Progenitor cell of endocrine pancreas (in vitro differentiated cells): ENCODE data around the gene MAB21L1. TPM values are rescaled to one million over a fixed set of nuclear protein-coding genes. Genes with fewer than 3 reads are reported as not detected.

ENCODE experiments used
- DNase-seq: peaks from one replicate; pipeline ENCODE4 v3.0.0; 2021; ENCODE audit warnings: low spot score; ENCODE audit not compliant: unreplicated experiment
- H3K27ac Mint-ChIP-seq: 2 replicates; pipeline ENCODE4 v1.8.0; 2021; ENCODE audit warnings: mild to moderate bottlenecking, moderate library complexity, mixed read lengths
- H3K27me3 Mint-ChIP-seq: 2 replicates; pipeline ENCODE4 v1.8.0; 2021; ENCODE audit warnings: mixed read lengths
- H3K36me3 Mint-ChIP-seq: 2 replicates; pipeline ENCODE4 v1.8.0; 2022; ENCODE audit warnings: mixed read lengths; ENCODE audit not compliant: insufficient read depth
- H3K4me1 Mint-ChIP-seq: 2 replicates; pipeline ENCODE4 v1.8.0; 2021; ENCODE audit warnings: low read depth, mixed read lengths
- H3K4me3 Mint-ChIP-seq: 2 replicates; pipeline ENCODE4 v1.8.0; 2021; ENCODE audit warnings: low read depth, mild to moderate bottlenecking, moderate library complexity, mixed read lengths
- H3K9me3 Mint-ChIP-seq: 2 replicates; pipeline ENCODE4 v1.8.0; 2021; ENCODE audit warnings: low read depth, mixed read lengths
- total RNA-seq: library from RNA; stranded (reverse); gene quantifications from 2 replicates; pipeline ENCODE4 v1.2.1, GENCODE V29; 2021
- TF ChIP-seq, protein P1 (sequence below): fragments of 200-600 bp; sonication (generic); IDR thresholded peaks from one replicate; pipeline ENCODE4 v1.5.0; 2021; ENCODE audit warnings: antibody characterized with exemption, mild to moderate bottlenecking; ENCODE audit not compliant: unreplicated experiment

MAB21L1 gene
- total RNA-seq, 1 donor from 2014 or later, result 0.22 TPM

DNA sequence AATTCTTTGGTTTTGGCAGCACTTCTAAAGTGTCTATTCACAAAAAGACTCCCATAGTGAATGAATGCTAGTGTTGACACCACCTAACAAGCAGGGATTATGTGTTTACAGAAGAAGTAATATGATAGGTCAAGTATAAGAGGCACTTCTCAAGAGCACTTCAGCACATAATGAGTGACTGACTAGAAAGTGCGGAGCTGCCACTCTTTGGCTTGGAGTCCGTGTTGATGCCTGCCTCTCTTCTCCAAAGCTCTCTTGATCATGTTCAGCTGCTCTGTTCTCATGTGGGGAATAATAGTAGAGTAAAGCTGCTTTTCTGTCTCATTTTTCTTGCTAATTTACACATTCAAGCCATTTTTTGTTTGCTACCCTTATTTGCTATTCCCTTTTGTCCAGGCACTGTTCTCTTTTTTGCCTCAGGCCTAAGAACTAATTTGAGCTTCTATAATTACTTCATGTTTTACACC is 22.7 kb upstream of the MAB21L1 start:
- no peak overlapping the region for H3K4me3 Mint-ChIP-seq
- no peaks in the 10 kb centered on the region for H3K9me3 Mint-ChIP-seq
- H3K4me1 Mint-ChIP-seq, result peaks cover 13% of the 10 kb centered on the region
- DNase-seq, result no peak
- no peak overlapping the region for H3K27ac Mint-ChIP-seq
- TF ChIP-seq, protein P1, sequence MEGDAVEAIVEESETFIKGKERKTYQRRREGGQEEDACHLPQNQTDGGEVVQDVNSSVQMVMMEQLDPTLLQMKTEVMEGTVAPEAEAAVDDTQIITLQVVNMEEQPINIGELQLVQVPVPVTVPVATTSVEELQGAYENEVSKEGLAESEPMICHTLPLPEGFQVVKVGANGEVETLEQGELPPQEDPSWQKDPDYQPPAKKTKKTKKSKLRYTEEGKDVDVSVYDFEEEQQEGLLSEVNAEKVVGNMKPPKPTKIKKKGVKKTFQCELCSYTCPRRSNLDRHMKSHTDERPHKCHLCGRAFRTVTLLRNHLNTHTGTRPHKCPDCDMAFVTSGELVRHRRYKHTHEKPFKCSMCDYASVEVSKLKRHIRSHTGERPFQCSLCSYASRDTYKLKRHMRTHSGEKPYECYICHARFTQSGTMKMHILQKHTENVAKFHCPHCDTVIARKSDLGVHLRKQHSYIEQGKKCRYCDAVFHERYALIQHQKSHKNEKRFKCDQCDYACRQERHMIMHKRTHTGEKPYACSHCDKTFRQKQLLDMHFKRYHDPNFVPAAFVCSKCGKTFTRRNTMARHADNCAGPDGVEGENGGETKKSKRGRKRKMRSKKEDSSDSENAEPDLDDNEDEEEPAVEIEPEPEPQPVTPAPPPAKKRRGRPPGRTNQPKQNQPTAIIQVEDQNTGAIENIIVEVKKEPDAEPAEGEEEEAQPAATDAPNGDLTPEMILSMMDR, result no peak
- H3K27me3 Mint-ChIP-seq, result no peaks in the 10 kb centered on the region
- peaks cover 2% of the 10 kb centered on the region for H3K36me3 Mint-ChIP-seq

DNA sequence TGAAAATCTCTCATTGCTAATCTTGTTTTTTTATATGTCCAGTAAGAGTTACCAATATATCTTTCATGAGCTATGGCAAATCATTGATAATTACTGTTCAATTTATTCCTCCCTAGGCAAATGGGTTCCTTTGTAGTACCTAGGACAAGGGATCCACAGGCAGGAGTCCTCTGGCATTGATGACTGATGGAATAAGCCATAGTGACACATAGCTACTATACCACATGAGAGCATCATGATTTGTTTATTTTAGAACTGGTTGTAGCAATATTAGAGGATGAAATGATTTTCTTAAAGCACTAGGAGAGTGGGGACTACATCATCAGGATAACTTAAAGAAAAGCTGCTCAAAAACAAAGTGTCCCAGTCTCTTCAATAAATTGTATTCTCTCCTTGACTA is 21.7 kb upstream of the MAB21L1 start:
- H3K4me3 Mint-ChIP-seq, result no peak overlapping the region
- DNase-seq, result no peak
- TF ChIP-seq, protein P1, result no peak
- H3K27me3 Mint-ChIP-seq, result no peaks in the 10 kb centered on the region
- no peak overlapping the region for H3K27ac Mint-ChIP-seq
- H3K4me1 Mint-ChIP-seq, result peaks cover 13% of the 10 kb centered on the region
- peaks cover 2% of the 10 kb centered on the region for H3K36me3 Mint-ChIP-seq
- no peaks in the 10 kb centered on the region for H3K9me3 Mint-ChIP-seq

DNA sequence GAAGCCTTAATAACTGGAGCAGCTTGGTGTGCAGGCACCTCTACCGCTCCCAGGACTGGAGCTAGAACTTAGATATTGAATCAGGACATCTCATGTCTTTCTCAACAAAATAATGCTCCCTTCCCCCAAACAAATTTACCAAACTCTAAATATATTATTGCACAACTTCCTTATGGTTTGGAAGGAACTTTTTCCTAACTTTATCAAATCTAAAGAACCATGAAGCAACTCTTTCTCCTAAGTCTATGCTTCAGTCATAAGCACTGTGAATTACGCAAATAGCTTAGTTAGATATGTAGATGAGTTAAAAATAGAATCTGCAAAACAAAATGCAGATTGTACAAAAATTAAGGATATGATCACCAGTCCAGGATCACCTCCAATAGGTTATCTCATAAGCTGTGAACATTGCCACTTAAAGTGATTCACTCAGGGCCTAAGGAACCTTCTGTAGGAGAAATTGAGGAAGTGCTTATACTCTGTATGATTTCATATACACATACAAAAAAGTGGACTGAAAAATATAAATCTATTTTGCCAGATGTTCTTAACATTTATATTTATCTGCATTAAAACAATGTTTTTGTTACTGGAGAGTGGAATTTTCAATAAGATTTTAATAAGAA is 20.4 kb upstream of the MAB21L1 start:
- no peak overlapping the region for H3K4me3 Mint-ChIP-seq
- no peak for DNase-seq
- no peak overlapping the region for H3K27ac Mint-ChIP-seq
- H3K36me3 Mint-ChIP-seq, result peaks cover 2% of the 10 kb centered on the region
- no peaks in the 10 kb centered on the region for H3K27me3 Mint-ChIP-seq
- TF ChIP-seq, protein P1, result no peak
- H3K4me1 Mint-ChIP-seq, result peaks cover 13% of the 10 kb centered on the region
- no peaks in the 10 kb centered on the region for H3K9me3 Mint-ChIP-seq

DNA sequence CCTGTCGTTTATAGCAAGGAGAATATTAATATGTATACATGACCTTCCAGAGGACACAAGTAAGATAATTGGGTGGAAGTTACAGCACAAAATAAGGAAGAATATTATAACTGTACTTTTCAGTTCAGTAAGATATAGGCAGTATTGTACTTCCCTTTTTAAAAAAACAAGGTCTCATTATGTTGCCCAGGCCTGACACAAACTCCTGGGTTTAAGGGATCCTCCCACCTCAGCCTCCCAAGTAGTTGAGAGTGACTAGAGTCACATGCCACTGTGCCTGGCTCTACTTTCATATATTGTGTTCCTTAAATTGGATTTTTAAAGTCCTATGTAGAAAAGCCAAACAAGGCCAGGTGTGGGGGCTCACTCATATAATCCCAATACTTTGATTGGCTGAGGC is 19.5 kb upstream of the MAB21L1 start:
- H3K9me3 Mint-ChIP-seq, result no peaks in the 10 kb centered on the region
- H3K4me1 Mint-ChIP-seq, result peaks cover 12% of the 10 kb centered on the region
- TF ChIP-seq, protein P1, result no peak
- no peak overlapping the region for H3K27ac Mint-ChIP-seq
- H3K4me3 Mint-ChIP-seq, result no peak overlapping the region
- DNase-seq, result no peak
- H3K27me3 Mint-ChIP-seq, result no peaks in the 10 kb centered on the region
- peaks cover 2% of the 10 kb centered on the region for H3K36me3 Mint-ChIP-seq

DNA sequence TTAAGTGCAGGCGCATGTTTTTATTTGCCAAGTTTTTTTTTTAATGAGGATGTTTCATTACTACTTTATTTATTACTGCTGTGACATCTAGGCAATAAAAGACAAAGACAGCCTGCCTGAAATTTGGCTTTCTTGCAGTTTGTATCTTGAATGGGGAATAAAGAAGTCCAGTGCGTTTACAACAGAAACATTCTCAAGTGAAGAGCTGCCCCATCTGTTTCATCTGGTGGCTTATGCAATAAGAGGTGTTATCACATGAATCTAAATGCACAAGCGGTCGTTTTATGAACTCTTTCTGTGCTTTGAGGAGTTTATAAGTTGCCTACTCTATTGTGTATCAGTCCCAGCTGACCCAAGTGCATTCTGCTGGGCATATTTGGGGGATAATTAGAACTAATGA is 12.6 kb upstream of the MAB21L1 start:
- no peaks in the 10 kb centered on the region for H3K9me3 Mint-ChIP-seq
- no peaks in the 10 kb centered on the region for H3K27me3 Mint-ChIP-seq
- no peak overlapping the region for H3K4me3 Mint-ChIP-seq
- no peak overlapping the region for H3K27ac Mint-ChIP-seq
- TF ChIP-seq, protein P1, result no peak
- peaks cover 3% of the 10 kb centered on the region for H3K4me1 Mint-ChIP-seq
- no peaks in the 10 kb centered on the region for H3K36me3 Mint-ChIP-seq
- no peak for DNase-seq
